ENCODE results near the gene ITPR2.

DNA sequence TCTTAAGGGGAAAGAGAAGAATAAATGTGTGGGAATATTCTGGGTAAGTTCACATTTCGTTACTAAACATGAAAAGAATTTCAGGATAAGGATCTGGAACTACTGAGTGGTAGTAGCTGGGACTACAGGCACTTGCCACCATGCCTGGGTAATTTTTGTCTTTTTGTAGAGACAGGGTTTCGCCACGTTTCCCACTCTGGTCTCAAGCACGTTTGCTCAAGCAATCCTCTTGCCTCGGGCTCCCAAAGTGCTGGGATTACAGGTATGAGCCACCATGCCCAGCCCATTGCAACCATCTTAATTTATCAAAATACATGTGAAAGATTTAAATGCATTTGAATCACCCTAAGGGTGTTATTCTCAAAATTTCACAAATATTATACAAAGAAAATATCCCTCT is 26.4 kb downstream of the ITPR2 start:
- no peak for TF ChIP-seq FOXM1 (IDR thresholded peaks at IDR 0.05; ENCODE audit: borderline replicate concordance)
- no peak for TF ChIP-seq SP1 (IDR thresholded peaks at IDR 0.05)
- TF ChIP-seq NFRKB (IDR thresholded peaks at IDR 0.05): no peak
- TF ChIP-seq TARDBP (IDR thresholded peaks at IDR 0.05): no peak
- TF ChIP-seq ARNT (IDR thresholded peaks at IDR 0.05): no peak
- TF ChIP-seq BHLHE40 (IDR thresholded peaks at IDR 0.05; ENCODE audit: borderline replicate concordance): no peak
- no peak for TF ChIP-seq LEF1 (IDR thresholded peaks at IDR 0.05; ENCODE audit: borderline replicate concordance)
- TF ChIP-seq ZNF384 (IDR thresholded peaks at IDR 0.05): no peak
- no peak for TF ChIP-seq FOXK2 (IDR thresholded peaks at IDR 0.05)
- TF ChIP-seq FOXA1 (IDR thresholded peaks at IDR 0.05): no peak
- no peak for TF ChIP-seq SUZ12 (IDR thresholded peaks at IDR 0.05)
